Fibroblast of lung (primary cell): ENCODE results near the gene IVL.

ENCODE experiments used
- CTCF ChIP-seq, 2 donors: IDR thresholded peaks in 1 of 2; conservative IDR thresholded peaks in 1 of 2; 1 replicate in 1 of 2; 2 replicates in 1 of 2; pipeline ENCODE4 v1.5.1; 2011 to 2012; ENCODE audit warnings: low read length in 2 of 2, control low read depth in 1 of 2, inconsistent platforms in 1 of 2, low read depth in 1 of 2, mild to moderate bottlenecking in 1 of 2
- EZH2 ChIP-seq: IDR thresholded peaks from 2 replicates; pipeline ENCODE4 v1.5.1; 2012; ENCODE audit warnings: low read length, control low read depth, mild to moderate bottlenecking; ENCODE audit errors: missing control alignments

- TF ChIP-seq CTCF (conservative IDR thresholded peaks at IDR 0.05 in 1 of 2, IDR thresholded peaks at IDR 0.05 in 1 of 2; ENCODE audit: low read depth in 1 of 2, low read length in 2 of 2) (no peak), EZH2 (no peak)
Measured at GRCh38 chr1:152871731-152872126, 36.6 kb upstream of the IVL start.
